GM12892 (cell line): ENCODE results near the gene COQ5.

Experiments
- POLR2A ChIP-seq: IDR thresholded peaks from 2 replicates; pipeline ENCODE4 v1.6.1; 2011; ENCODE audit warnings: low read depth, low read length, control low read depth
- POLR2AphosphoS5 ChIP-seq: IDR thresholded peaks from 2 replicates; pipeline ENCODE4 v1.6.1; 2011; ENCODE audit warnings: low read depth, low read length, control low read depth
- TAF1 ChIP-seq: IDR thresholded peaks from 2 replicates; pipeline ENCODE4 v1.6.1; 2011; ENCODE audit warnings: low read depth, mild to moderate bottlenecking, control low read depth, low read length, borderline replicate concordance

DNA sequence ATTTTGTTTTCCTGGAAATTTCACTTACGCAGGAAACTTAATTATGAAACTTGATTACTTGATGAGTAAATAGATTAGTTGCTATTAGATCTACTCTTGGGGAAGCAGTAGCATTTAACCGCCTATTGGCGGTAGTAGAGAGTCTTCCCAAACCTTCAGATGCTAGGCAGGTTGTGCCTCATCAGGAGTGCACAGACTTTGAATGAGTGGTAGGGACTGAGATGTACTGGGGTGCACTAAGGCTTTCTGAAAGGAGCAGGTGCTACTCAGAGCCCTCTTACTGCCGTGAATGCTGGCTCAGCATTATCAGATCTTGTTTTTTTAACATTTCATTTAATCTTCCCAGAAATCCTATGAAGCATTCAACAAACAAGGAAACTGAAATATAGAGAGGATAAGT lies 75.0 kb downstream of the COQ5 start:
- TF ChIP-seq POLR2A (no peak), POLR2AphosphoS5 (no peak), TAF1 (no peak)
